Erythroblast (primary cell): ENCODE results near the gene KRT2.

Source experiments
- GATA1 ChIP-seq: IDR thresholded peaks from 2 replicates; pipeline ENCODE4 v1.6.1; 2011; ENCODE audit warnings: low read depth, mild to moderate bottlenecking, control low read depth, low read length, moderate library complexity
- POLR2A ChIP-seq: IDR thresholded peaks from 2 replicates; pipeline ENCODE4 v1.6.1; 2011; ENCODE audit warnings: mild to moderate bottlenecking, low read length

DNA sequence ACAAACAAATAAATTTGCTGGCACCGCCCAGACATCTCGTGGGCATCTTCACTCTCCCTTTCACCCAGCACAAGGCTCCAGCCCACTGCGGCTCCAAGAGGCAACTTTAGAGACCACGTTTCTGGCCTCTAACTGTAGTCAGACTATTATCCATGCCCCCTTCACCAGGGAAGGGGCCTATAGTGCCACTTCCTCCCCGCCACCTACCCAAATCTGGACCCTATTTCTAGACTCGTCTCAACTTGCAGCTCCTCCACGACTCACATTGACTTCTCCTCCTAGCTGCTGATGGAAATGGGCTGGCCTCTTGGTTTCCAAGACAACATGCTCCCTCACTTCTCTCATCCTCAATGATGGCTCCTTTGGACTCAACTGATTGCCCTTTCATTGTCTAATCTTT, 15.9 kb upstream of the KRT2 start:
- TF ChIP-seq POLR2A, result no peak
- TF ChIP-seq GATA1, result no peak
